GM21526 (cell line): Measurements from ENCODE around the gene MAP4K2.

Experiments
- ATAC-seq: cut with Tn5 transposase; IDR thresholded peaks from one replicate; pipeline ENCODE4 v1.9.1; 2021; ENCODE audit warnings: moderate library complexity; ENCODE audit not compliant: unreplicated experiment, low FRiP score

The MAP4K2 gene

DNA sequence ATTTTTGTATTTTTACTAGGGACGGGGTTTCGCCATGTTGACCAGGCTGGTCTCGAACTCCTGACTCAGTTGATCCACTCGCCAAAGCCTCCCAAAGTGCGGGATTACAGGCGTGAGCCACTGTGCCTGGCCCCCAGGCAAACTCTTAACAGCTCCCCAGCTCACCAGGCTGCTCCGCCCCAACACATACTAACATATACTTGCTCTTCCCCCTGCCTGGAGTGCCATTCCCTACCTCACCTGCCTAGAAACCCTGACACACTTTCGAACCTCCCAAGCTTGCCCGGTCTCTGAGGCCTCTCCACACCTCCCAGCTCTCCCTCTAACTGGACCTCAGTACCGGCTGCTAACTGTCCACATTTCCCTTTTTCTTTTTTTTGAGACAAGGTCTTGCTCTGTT, 8.5 kb downstream of the MAP4K2 start:
- ATAC-seq: no peak

DNA sequence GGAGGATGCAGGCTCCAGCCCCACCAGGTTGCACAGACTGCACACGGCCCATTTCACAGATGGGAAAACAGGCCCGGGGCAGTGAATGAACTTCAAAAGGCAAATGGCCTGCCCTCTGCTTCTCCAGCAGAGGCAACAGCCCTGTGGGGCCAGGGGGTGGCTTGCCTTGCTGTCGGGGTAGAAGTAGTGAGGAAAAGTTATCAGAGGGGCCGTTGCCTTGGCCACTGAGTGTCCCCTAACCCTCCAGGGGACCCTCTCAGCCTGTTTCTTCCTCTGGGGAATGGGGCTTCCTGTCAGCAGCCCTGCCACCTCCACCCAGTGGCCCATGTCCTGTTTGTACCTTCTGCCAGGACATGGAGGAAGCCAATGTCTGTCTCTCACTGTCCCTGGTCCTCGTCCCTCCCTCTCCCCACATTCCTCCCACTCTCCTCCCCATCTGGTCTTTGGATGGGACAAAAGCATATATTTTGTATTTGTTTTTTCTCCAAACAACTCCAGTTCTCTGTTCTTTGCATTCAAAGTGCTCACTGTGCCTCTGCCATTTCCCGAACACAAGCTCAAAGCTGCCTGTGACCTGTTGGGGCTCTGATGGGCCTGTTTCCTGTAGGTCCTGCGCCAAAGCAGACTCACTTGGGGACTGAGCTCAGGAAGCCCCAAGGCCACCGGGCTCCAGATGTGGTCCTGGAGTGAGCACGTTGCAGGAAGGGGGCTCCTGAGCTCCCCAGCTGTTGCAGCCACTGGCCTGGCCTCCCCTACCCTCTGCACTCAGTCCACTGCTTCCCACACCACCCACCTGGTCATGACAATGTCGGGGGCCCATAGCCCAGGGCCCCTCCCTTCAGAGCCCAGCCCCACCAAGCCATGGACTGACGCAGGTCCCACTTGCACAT, 9.5 kb downstream of the MAP4K2 start:
- ATAC-seq: no peak

DNA sequence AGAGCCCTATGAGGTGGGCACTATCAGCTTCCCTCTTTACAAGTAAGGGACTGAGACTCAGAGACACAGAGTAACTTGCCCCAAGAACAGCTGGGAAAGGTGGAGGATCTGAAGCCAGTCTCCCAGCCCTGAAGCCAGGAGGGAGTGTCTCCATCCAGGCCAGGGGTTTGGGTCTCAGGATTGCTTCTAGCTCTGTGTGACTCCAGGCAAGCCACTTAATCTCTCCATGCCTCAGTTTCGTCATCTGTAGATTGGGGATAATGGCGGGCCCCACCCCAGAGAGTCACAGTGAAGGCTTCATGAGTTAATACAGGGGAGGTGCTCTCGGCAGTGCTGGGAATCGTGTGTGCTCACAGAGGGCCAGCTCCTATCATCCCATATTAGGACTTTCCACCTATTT, 10.5 kb downstream of the MAP4K2 start:
- no peak for ATAC-seq

DNA sequence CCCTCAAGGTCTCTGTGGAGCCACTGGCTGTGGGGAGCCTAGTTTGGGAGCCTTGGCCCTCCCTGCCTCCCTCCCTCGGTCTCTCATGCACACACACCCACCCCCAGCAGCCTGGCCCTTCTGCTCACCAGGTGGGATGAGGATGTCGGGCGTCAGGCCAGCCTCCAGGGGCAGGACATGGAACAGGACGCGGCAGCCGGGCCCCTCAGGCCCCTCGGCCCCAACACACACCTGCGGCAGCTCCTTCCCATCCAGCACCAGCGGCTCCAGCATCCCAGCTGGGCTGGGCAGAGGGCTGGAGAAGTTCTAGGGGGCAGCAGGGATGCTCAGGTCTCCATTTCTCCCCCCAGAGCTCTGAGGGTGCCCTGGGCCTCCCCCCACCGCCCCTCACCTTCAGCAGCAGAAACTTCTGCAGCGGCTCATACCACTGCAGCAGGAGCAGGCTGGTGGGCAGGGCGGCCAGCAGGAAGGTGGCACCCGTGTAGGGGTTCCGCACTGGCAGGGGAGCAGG, 11.2 kb downstream of the MAP4K2 start:
- no peak for ATAC-seq

DNA sequence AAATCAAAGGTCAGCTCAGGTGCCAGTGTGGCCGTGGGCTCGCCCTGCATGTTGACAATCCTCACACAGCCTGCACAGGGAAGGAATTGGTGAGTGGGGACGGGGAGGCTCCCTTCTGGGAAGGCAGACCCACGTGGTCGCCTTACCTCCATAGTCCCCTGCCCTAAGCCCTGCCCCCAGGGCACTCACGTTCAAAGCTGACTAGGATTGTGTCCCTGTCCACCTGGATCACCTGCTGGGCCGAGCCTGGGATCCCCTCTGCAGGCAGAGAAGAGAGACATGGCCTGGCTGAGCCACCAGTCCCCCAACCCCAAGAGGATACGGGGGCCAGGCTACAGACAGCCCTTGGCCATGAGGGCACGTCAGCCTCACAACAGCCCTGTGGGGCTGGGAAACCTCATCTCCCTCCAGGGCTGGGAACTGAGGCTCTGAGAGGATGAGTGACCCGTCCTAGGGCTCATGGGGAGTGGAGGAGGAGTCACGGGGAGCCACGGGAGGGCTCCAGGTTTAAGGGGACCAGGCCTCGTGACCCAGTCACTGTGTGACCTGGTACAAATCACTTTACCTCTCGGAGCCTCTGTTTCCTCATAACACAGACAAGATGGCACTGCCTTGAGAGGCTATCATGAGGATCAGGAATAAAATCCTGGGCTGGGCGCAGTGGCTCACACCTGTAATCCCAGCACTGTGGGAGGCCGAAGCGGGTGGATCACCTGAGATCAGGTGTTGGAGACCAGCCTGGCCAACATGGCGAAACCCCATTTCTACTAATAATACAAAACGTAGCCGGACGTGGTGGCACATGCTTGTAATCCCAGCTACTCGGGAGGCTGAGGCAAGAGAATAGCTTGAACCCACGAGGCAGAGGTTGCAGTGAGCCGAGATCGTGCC, 12.6 kb downstream of the MAP4K2 start:
- ATAC-seq: no peak

DNA sequence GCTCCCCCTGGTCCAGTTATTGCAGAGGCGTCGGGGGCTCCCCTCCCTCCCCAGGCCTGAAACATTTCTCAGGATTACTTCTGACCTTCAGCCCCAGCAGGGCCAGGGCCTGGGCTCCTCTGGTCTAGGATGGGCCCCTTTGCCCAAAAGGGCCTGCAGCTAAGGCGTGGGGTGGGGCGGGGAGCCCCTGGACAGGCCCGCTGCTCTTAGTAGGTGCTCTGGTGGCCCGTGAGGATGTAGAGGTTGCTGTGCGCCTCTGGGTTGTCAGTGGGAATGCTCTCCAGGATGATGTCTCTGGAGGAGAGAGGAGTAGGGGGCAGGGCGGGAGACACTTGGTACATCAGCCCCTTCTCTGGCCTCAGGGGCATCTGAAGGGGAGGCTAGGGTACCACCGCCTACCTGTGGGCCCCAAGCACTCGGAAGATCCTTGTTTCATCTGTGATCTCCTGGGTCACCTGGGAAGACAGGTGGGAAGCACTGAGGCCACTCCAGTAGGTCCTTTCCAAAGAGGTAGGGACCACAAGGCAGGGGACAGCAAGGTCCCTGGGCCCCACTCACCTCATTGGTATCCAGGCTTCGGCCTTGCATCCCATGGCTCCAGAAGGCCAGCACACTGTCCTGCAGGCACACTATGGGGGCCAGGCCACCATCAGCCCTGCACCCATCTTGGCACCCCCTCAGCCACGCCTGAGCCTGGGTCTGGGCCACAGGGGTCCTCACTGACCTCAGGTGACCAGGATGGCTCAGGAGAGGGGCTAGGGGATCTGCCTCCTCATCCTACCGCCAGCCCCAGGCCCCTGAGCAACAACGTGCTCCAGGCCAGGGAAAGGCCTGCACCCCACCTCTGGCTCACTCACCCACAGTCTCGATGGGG, 13.4 kb downstream of the MAP4K2 start:
- no peak for ATAC-seq

DNA sequence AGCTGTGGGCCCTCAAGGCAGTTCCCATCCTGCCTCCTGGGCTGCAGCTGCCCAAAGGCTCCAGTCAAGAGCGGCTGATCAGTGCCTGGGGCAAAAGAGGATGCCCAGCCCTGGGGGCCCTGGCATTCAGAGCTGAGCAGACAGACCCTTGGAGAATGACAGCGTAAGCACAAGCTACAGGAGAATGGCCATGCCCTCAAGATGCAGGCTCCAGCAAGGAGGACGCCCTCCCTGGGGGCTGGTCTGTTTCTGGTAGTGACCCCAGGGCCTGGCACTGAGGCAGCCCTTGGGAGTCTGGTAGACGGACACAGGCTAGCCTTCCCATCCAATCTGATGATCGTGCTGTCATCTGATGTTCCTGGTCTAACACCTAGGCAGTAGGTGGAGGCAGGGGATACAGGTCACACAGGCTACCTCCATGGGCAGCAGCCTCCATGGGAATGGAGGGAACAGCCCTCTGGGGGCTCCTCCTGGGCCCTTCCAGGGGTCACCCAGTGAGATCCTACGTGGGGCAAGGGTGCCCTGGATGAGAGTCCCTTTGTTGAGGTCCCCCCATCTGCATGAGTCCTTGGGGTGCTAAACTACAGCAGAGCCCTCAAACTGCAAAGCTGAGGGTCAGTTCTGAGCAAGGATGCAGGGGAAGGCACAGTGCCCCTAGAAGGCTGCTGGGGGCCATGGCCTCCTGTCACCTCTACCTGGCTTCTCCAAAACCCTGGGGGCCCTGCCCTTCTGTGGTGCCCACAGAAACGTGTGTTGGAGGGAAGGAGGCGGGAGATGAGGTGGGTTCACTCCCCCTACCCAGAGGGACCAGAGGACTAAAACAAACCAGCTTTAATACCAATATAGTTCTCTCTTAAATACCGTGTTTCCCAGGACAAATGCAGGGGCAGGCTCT, 14.4 kb downstream of the MAP4K2 start:
- ATAC-seq: no peak

DNA sequence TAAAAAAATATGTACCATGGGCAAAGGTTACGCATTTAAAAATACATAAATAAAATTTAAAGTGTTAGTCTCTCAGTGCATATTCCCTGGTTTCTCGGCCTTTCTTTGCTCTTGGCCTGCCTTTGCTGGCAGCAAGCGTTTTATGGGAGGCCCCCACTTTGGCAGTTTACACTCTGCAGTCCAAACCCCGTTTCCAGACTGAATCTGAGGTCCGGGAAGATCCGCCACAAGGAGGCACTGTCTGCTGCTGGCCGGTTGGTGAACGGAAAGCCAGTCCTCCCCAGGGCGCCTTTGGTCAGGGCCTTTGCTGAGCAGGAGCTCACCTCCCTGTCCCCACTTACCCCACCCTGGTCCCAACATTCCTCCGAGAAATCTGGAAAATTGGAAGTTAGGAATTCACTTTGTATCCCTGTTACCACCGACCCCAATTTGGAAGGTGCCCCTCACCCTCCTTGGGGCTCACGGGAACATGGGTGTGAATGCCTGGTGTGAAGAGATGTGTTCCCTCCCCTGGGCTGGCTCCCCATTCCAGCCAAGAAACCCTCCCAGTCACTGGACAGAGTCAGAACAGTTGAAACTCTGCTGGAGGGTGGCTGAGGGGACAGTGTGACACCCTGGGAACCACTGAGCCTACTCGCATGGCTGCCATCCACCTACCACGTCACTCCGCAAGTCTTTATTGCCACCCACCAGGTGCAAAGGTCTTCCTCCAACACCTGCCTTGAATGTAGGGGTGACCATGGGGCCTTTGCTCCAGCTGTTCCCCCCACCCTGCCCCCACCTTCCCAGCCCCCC, 15.3 kb downstream of the MAP4K2 start:
- no peak for ATAC-seq

DNA sequence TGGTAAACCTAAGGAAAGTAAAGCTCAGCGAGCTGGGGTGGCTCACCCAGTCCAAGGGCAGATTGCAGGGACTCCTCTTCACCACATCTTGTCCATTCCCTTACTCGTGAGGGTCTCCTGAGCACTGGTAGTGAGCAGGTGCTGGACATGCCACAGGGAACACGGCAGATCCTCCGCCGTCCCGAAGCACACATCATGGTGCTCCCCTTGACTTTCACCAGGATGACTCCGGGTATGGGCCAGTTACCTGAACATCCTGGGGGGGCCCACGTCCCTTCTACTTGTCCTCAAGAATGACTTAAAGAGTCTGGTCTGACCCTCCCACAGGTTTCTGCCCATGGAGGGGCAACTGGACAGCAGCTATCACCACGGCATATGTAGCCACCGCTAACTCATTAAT, 16.7 kb downstream of the MAP4K2 start:
- no peak for ATAC-seq

DNA sequence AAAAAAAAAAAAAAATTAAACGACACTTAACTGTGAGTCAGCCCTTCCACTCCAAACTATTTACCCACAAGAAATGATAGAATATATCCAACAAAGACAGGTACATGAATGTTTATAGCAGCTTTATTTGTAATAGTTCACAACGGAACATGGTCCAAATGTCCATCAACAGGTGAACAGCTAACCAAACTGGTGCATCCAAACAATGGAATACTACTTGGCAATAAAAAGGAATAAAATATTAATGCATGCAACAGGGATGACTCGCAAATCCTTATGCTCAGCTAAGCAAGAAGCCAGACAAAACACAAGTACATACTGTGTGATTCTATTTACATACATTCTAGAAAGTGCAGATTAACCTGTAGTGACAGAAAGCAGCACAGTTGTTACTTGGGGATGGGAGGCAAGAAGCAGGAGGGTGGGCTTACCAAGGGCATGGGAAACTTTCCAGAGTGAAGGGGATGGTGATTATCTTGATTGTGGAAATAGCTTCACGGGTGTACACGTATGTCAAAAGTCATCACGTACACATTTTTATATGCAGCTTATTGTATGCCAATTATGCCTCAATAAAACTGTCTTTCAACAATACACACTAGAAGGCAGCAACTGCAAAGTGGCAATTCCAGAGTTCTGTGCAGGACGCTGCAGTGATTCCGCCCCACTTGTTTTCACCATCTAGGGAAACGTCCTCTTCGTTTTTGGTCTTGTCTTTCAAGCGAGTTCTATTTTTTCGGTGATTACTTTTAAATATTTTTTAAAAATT, 18.0 kb downstream of the MAP4K2 start:
- ATAC-seq: no peak

DNA sequence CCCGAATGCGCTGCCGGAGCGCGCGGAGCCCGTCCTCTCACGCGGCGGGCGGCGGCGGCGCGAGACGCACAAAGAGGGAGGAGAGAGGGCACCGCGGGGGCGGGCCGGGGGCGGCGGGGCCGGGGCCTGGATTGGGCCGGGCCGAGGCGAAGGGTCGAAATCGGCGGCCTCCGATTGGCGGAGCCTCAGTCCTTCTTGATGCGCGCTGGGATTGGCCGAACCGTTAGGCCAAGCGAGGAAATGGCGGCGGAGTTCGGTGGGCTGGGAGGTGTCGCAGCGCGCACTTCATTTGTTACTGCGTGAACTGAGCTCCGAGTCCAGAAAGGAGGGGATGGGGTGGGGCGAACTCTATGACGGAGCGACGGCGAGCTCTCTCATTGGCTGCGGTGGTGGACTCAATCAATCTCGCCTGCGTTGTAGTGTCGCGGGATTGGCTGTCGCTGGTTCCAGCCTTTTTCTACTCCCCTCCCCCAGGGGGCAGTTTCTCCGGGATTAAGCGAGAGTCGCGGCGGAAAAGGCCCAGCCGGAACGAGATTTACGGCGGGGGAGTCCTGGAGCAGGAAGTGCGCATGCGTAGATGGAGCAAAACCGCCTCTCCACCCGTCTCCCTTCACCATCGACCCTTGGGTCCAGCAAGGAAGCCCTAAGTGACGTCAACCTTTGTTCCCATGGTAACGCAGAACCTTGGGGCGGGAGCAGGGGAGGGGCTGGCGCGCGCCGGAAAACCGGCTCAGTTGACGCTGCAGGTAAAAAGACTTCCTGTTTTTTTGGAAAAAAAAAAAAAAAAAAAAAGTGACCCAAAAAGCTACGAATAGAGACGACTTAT, 24.3 kb downstream of the MAP4K2 start, which contains the start of gene SF1:
Gene SF1, minus strand, starts transcription at position 70 of the 826 bp plus-strand sequence. CDS start 150 bp downstream, outside the sequence.
- peak; percentile 73 for ATAC-seq

DNA sequence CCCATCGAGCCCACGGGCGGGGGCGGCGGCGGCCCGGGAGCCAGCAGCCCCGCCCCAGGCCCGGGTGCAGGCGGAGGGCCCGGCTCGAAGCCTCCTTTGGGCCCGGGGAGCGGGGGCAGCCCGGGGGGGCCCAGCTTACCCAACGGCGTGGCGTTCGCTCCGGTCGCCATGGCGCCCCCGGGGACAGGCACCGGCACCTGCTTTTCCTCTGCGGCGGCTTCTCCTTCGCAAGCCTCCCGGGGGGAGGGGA, 24.9 kb downstream of the MAP4K2 start:
- ATAC-seq: peak; percentile 9

DNA sequence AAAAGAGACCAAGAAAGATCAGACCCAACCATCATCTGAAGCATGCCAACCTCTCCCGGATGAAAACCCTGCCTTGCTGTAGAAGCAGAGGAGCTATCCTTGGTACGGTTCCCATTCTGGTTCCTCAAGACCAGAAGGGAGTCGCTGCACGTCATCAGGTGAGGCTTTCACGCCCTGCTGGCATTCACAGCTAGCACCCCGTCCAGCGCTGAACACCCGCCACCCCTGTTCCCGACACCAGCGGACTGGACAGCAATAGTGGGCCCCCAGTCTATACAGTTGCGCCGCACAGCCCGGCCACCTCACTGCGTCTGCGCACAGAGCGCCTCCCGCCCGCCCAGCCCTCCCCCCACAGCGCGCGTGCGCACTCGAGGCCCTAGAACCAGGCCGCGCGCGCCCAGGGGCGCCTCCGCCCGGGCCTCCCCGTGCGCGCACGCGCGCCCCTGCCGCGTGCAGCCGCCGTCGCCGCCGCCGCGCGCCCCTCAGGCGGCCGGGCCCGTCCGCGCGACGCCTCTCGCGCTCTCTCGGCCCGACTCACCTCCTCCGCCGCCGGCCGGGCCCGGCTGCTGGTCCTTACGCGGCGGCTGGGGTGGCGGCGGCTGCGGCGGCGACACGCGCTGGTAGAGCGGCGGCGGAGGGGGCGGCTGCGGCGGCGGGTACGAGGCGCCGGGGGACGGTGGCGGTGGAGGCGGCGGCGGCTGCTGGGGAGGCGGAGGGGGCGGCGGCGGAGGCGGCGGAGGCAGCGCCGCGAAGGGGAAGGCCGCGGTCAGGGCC, 25.4 kb downstream of the MAP4K2 start:
- ATAC-seq: no peak

DNA sequence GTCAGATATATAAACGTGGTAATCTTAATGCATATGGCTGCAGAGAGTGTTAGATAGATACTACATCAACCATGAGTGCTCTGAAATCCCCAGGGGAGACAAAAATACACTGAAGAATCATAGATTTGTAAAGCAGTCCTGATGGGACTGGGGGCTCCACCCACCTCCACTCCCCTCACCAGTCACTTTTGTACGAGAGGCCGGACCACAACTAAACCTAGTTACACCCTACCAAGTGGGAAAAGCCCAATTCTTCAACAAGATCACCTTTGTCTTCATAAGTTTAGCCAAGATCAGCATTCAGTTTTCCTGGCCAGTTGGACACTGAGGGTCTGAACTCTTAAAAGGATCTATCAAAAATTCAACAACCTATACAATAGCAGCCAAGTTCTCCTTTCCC, 26.1 kb downstream of the MAP4K2 start:
- no peak for ATAC-seq

DNA sequence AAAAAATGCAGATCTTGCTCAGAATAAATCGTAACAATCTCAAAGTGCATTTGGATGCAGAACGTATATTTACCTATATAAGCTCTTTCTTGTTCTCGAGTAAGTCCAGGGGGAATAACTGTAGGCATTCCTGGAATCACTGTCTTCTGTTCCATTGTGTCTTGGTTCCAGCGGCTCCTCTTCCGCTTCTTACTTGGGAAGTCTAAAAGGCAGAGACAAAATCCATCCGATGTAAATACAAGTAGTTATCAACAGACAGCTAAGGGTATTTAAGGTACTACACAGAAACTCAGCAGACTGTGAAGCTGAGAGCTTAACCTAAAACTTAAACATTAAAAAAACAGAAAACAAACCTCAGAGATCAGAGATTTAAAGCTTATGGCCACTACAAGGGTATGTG, 26.6 kb downstream of the MAP4K2 start:
- ATAC-seq: no peak

DNA sequence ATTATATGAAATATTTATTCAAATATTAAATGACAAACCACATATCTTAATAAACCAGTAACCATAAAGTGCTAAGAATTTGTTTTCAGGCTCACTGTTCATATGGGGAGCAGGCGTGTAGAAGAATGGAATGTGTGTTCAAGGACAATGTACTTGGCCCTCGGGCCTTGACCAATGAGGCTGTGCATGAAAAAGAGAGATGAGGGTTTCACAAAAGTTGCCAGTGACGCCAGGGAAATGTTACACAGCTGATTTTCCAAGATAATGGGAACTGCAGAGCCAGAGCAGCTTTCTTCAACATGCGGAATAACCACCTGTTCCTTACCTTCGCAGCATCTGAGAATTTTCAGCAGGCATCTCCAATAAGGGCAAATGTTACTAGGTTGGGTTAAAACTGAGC, 28.9 kb downstream of the MAP4K2 start:
- ATAC-seq: no peak
